Gastrocnemius medialis (tissue), 4 donors: ENCODE data around the gene NEK8. TPM values are rescaled to one million over a fixed set of nuclear protein-coding genes. Genes with fewer than 3 reads are reported as not detected.

Source experiments
- ATAC-seq, 2 donors: fragments of 150-250 bp; one replicate each; pipeline ENCODE4 v1.9.1; 2016
- DNase-seq, 2 donors: peaks; one replicate each; pipeline ENCODE4 v3.0.0-alpha.2; 2019
- H3K27ac ChIP-seq, 4 donors: fragments of 200-600 bp; sonication (generic); 1 replicate in 1 of 4; 2 replicates in 3 of 4; pipeline ENCODE4 v1.5.1; 2016 to 2018; ENCODE audit warnings: mild to moderate bottlenecking in 2 of 4, moderate library complexity in 1 of 4
- H3K27me3 ChIP-seq, 3 donors: fragments of 200-600 bp; sonication (generic) in 2 of 3; 1 replicate in 1 of 3; 2 replicates in 2 of 3; pipeline versions ENCODE4 v1.5.1 to v1.6.0; 2016 to 2019; ENCODE audit warnings: mild to moderate bottlenecking in 1 of 3, moderate library complexity in 1 of 3
- H3K36me3 ChIP-seq, 2 donors: fragments of 200-600 bp; sonication (generic) in 1 of 2; one replicate each; pipeline ENCODE4 v1.5.1; 2017 to 2018
- H3K4me1 ChIP-seq, 2 donors: fragments of 200-600 bp; sonication (generic) in 1 of 2; one replicate each; pipeline ENCODE4 v1.5.1; 2016 to 2017; ENCODE audit warnings: mild to moderate bottlenecking in 2 of 2
- H3K4me3 ChIP-seq, 4 donors: fragments of 200-600 bp; sonication (generic) in 3 of 4; 1 replicate in 1 of 4; 2 replicates in 3 of 4; pipeline ENCODE4 v1.5.1; 2016 to 2019; ENCODE audit warnings: mild to moderate bottlenecking in 2 of 4
- H3K9me3 ChIP-seq, 3 donors: fragments of 200-600 bp; sonication (generic) in 2 of 3; 1 replicate in 1 of 3; 2 replicates in 2 of 3; pipeline ENCODE4 v1.5.1; 2016 to 2019
- CTCF ChIP-seq, 5 experiments: fragments of 450-650 bp in 3 of 5; fragments of 200-600 bp in 2 of 5; sonication (generic) in 2 of 5; IDR thresholded peaks in 4 of 5; conservative IDR thresholded peaks in 1 of 5; 1 replicate in 4 of 5; 2 replicates in 1 of 5; pipeline ENCODE4 v1.5.1; 2016 to 2019; ENCODE audit warnings: antibody characterized with exemption in 5 of 5, mild to moderate bottlenecking in 3 of 5, moderate library complexity in 3 of 5
- POLR2A ChIP-seq, 2 donors: fragments of 450-650 bp; IDR thresholded peaks; one replicate each; pipeline ENCODE4 v1.6.1; 2017; ENCODE audit warnings: antibody characterized with exemption in 2 of 2, mild to moderate bottlenecking in 2 of 2, moderate library complexity in 2 of 2
- in situ Hi-C, 4 donors: fragments of 200-750 bp; cut with MboI; loops; one replicate each; pipeline versions ENCODE4 v1.15.0 to v1.8.0; 2017; ENCODE audit warnings: low sequenced_read_pairs in 4 of 4
- intact Hi-C: fragments of 100-400 bp; cut with DNase I; formaldehyde crosslinking; loops from one replicate; pipeline ENCODE4 v1.15.1; 2023; ENCODE audit warnings: low total_unique reads
- total RNA-seq, 4 donors: library from RNA; depleted of rRNA; stranded (reverse); fragments of >200 nt; gene quantifications; one replicate each; pipeline versions ENCODE4 v1.1.0 to v1.2.3, GENCODE V29; 2016

NEK8 gene
- total RNA-seq, 4 donors from 2014 or later: 1.3 to 8.1 (median 1.9) TPM

GRCh38 chr17:28716740-28717577 is 11.6 kb upstream of the NEK8 start:
- no peaks in the 10 kb centered on the region for H3K9me3 ChIP-seq
- peaks cover 0 to 13% of the 10 kb centered on the region in 2 donors for H3K36me3 ChIP-seq
- ATAC-seq (no peak), DNase-seq (no peak)
- peak overlapping the region; percentile 86 to 90 (median 88) for H3K27ac ChIP-seq
- in situ Hi-C loops: no loop called here
- TF ChIP-seq POLR2A (IDR thresholded peaks at IDR 0.05): no peak
- no peak for TF ChIP-seq CTCF (IDR thresholded peaks at IDR 0.05 in 4 of 5, conservative IDR thresholded peaks at IDR 0.05 in 1 of 5)
- intact Hi-C loops: no loop called here
- H3K4me3 ChIP-seq: peak overlapping the region; percentile 48 to 64 (median 59)
- peaks cover 2 to 17% (median 11%) of the 10 kb centered on the region in 3 donors for H3K27me3 ChIP-seq
- H3K4me1 ChIP-seq: peaks cover 23 to 24% of the 10 kb centered on the region in 2 donors

- TF ChIP-seq POLR2A (IDR thresholded peaks at IDR 0.05) (peak; percentile 35 to 45), CTCF (IDR thresholded peaks at IDR 0.05 in 4 of 5, conservative IDR thresholded peaks at IDR 0.05 in 1 of 5) (peak in 2 of 5 experiments; percentile 24 to 37)
- H3K9me3 ChIP-seq: no peaks in the 10 kb centered on the region
- intact Hi-C loops (loop anchor here (2.0 kb wide), 1 partner anchor 73 kb away; the partner anchor contains the start of gene BLTP2), in situ Hi-C loops (no loop called here)
- H3K4me1 ChIP-seq: peaks cover 29 to 31% of the 10 kb centered on the region in 2 donors
- H3K27ac ChIP-seq: peak within 1 kb of the TSS; percentile 86 to 90 (median 88)
- DNase-seq (peak in 1 of 2 donors; percentile 57), ATAC-seq (no peak)
- peaks cover 0 to 21% of the 10 kb centered on the region in 2 donors for H3K36me3 ChIP-seq
- H3K27me3 ChIP-seq: peaks cover 2 to 17% (median 11%) of the 10 kb centered on the region in 3 donors
- H3K4me3 ChIP-seq: peak within 1 kb of the TSS; percentile 48 to 98 (median 70)
Measured at GRCh38 chr17:28717578-28718332, 10.8 kb upstream of the NEK8 start, which contains the start of gene RAB34. RAB34 (minus strand) TSS chr17:28717868; CDS start chr17:28717266, 602 bp downstream.

GRCh38 chr17:28718333-28719020 is 10.1 kb upstream of the NEK8 start:
- Histone ChIP-seq H3K36me3 (peaks cover 3 to 28% of the 10 kb centered on the region in 2 donors), H3K27ac (peak overlapping the region; percentile 86 to 90 (median 88)), H3K9me3 (no peaks in the 10 kb centered on the region), H3K4me1 (peaks cover 31 to 33% of the 10 kb centered on the region in 2 donors), H3K27me3 (peaks cover 2 to 17% (median 11%) of the 10 kb centered on the region in 3 donors), H3K4me3 (peak overlapping the region; percentile 48 to 98 (median 88))
- in situ Hi-C loops (no loop called here), intact Hi-C loops (loop anchor here (2.0 kb wide), 1 partner anchor 74 kb away; the partner anchor contains the start of gene BLTP2)
- TF ChIP-seq CTCF (IDR thresholded peaks at IDR 0.05 in 4 of 5, conservative IDR thresholded peaks at IDR 0.05 in 1 of 5): no peak
- TF ChIP-seq POLR2A (IDR thresholded peaks at IDR 0.05): no peak
- ATAC-seq (no peak), DNase-seq (no peak)

- Histone ChIP-seq H3K27ac (peak overlapping the region; percentile 86 to 90 (median 88)), H3K4me3 (peak overlapping the region; percentile 77 to 98 (median 88)), H3K9me3 (no peaks in the 10 kb centered on the region), H3K4me1 (peaks cover 31 to 33% of the 10 kb centered on the region in 2 donors), H3K36me3 (peaks cover 4 to 33% of the 10 kb centered on the region in 2 donors), H3K27me3 (peaks cover 2 to 17% (median 11%) of the 10 kb centered on the region in 3 donors)
- in situ Hi-C loops: no loop called here
- DNase-seq (no peak), ATAC-seq (no peak)
- no peak for TF ChIP-seq POLR2A (IDR thresholded peaks at IDR 0.05)
- no peak for TF ChIP-seq CTCF (IDR thresholded peaks at IDR 0.05 in 4 of 5, conservative IDR thresholded peaks at IDR 0.05 in 1 of 5)
- intact Hi-C loops: loop anchor here (2.0 kb wide), 1 partner anchor 74 kb away; the partner anchor contains the start of gene BLTP2
Measured at GRCh38 chr17:28719021-28719433, 9.6 kb upstream of the NEK8 start.
